Immature natural killer cell (primary cell): ENCODE data around the gene IPO13. TPM values are rescaled to one million over a fixed set of nuclear protein-coding genes. Genes with fewer than 3 reads are reported as not detected.

Experiments
- DNase-seq, 3 donors: peaks; one replicate each; pipeline ENCODE4 v3.0.0; 2022; ENCODE audit warnings: mixed read lengths in 1 of 3
- H3K27ac Mint-ChIP-seq, 6 donors: one replicate each; pipeline ENCODE4 v1.8.0; 2020; ENCODE audit warnings: mixed read lengths in 6 of 6, mild to moderate bottlenecking in 5 of 6, inconsistent platforms in 4 of 6, moderate library complexity in 3 of 6
- H3K27me3 Mint-ChIP-seq, 3 donors: one replicate each; pipeline ENCODE4 v1.8.0; 2020 to 2021; ENCODE audit warnings: low read depth in 3 of 3, mild to moderate bottlenecking in 3 of 3, mixed read lengths in 3 of 3, moderate library complexity in 3 of 3, inconsistent platforms in 1 of 3
- H3K36me3 Mint-ChIP-seq, 3 donors: one replicate each; pipeline ENCODE4 v1.8.0; 2020; ENCODE audit warnings: mixed read lengths in 3 of 3, inconsistent platforms in 2 of 3, mild to moderate bottlenecking in 2 of 3
- H3K4me1 Mint-ChIP-seq, 2 donors: one replicate each; pipeline ENCODE4 v1.8.0; 2020; ENCODE audit warnings: inconsistent platforms in 2 of 2, mild to moderate bottlenecking in 2 of 2, mixed read lengths in 2 of 2, moderate library complexity in 1 of 2
- H3K4me3 Mint-ChIP-seq, 5 donors: one replicate each; pipeline ENCODE4 v1.8.0; 2020; ENCODE audit warnings: mild to moderate bottlenecking in 5 of 5, mixed read lengths in 5 of 5, inconsistent platforms in 3 of 5, moderate library complexity in 3 of 5
- H3K9me3 Mint-ChIP-seq, 6 donors: one replicate each; pipeline ENCODE4 v1.8.0; 2020; ENCODE audit warnings: mild to moderate bottlenecking in 6 of 6, mixed read lengths in 6 of 6, inconsistent platforms in 4 of 6, moderate library complexity in 3 of 6
- polyA plus RNA-seq, 3 donors: library from polyadenylated mRNA; unstranded; fragments of 300-500 nt; fragmentation: Illumina TruSeq; gene quantifications; one replicate each; pipeline ENCODE4 v1.2.3, GENCODE V29; 2021

IPO13 gene
- polyA plus RNA-seq, 3 donors from 2014 or later = 9.8 to 18.6 (median 10.3) TPM

DNA sequence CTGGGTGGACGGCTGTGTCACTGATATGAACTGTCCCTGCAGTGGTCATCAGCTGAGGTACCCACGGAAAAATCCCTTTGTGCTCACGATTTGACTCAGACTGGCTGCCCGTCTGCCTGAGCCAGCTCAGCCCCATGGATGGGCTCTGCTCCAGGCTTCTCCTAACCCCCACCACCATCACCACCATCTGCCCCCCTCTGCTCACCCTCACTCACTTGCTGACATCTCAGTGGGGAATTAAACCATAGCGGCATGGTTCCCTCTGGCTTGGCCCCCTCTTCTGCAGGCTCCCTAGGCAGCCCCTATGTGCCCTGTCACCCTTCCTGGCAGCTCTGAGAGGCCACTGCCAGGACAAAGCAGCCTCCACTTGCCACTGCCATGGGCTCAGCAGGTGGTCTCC is 67.2 kb downstream of the IPO13 start:
- Mint-ChIP-seq H3K9me3 (no peaks in the 10 kb centered on the region), H3K4me1 (no peaks in the 10 kb centered on the region), H3K27me3 (peaks cover 0 to 2% (median 1%) of the 10 kb centered on the region in 3 donors), H3K27ac (no peak overlapping the region), H3K4me3 (no peak overlapping the region), H3K36me3 (no peaks in the 10 kb centered on the region)
- DNase-seq = no peak

DNA sequence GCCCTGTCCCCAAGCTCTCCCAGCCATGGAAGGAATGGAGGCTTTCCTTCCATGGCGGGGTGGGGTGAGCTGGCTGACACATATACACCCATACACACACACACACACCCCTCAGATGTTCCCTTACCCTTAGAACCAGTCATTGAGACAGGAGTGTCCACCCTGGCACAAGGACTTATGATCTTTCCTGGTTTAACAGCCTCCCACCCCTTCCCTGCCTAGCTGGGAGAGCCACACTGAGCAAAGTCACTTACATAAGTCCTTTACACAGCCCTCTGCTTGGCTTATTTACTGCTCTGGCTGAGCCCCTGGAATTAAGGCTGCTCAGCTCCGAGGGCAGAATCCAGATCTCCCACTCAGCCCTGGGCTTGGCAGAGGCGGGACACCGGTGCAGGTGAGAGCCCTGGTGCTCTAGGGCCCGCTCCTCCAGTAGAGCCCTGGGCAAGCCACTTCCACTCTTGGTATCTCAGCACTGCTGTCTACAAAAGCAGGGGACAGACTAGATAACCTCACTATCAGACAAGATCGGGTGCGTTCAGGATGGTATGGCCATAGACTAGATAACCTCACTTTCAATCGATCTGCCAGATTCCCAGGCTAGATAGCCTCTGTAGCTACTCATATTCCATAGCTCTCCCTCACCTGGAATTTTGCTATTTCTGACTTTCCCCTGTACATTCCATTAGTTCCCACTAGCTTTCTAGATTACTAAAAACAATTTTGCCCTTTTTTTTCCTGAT is 67.8 kb downstream of the IPO13 start:
- Mint-ChIP-seq H3K36me3 (no peaks in the 10 kb centered on the region), H3K4me1 (no peaks in the 10 kb centered on the region), H3K4me3 (no peak overlapping the region), H3K27me3 (peaks cover 0 to 2% (median 1%) of the 10 kb centered on the region in 3 donors), H3K27ac (peak overlapping the region in 1 of 6 donors; percentile 47), H3K9me3 (no peaks in the 10 kb centered on the region)
- no peak for DNase-seq

GRCh38 chr1:44015206-44015605 is 68.5 kb downstream of the IPO13 start:
- DNase-seq = no peak

DNA sequence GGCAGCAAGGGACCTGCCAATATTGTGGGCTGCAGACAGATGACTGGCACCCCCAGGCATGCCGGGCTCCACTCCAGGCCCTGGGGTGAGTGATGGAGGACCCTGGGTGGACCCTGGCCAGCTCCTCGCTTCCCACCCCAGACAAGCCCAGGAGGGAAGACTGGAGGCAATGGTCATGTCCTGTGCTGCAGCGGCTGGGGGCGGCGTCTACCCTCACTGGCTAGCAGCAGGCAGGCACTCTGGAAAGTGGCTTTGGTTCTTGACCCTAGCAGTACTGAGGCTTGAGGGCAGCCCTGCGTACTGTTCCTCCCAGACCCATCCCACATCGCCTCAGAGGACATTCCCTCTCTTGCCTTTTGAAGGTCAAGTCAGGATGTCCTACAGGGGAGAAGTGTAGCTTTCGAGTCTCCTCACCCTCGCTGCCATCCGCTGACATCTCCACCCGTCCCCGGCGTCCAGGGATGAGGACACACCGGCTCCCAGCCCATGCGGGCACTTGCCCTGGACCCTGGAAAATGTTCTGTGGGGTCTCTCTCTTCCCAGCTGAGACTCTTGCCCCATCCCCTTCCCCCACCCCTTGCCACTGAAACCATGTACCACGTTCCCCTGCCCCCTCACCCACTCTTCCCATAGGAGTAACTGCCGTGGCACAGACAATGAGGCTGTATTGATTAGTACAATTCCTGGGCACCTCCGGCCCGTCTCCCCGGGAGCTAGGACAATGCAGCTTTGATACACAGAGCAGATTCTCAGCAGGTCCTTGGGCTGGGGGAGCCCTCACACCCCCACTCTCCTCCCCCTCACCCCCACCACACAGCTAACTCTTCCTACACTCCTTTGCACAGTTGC is 69.5 kb downstream of the IPO13 start:
- H3K27me3 Mint-ChIP-seq = no peaks in the 10 kb centered on the region
- no peak for DNase-seq
- H3K9me3 Mint-ChIP-seq = no peaks in the 10 kb centered on the region
- H3K4me1 Mint-ChIP-seq = no peaks in the 10 kb centered on the region
- H3K4me3 Mint-ChIP-seq = no peak overlapping the region
- no peak overlapping the region for H3K27ac Mint-ChIP-seq
- H3K36me3 Mint-ChIP-seq = no peaks in the 10 kb centered on the region

More at GRCh38 chr1:44015206-44015605, 68.5 kb downstream of the IPO13 start:
- Mint-ChIP-seq H3K27me3 (no peaks in the 10 kb centered on the region), H3K27ac (no peak overlapping the region), H3K9me3 (no peaks in the 10 kb centered on the region), H3K36me3 (no peaks in the 10 kb centered on the region), H3K4me1 (no peaks in the 10 kb centered on the region), H3K4me3 (no peak overlapping the region)

GRCh38 chr1:44016890-44017400 is 70.2 kb downstream of the IPO13 start:
- H3K4me3 Mint-ChIP-seq = no peak overlapping the region
- no peak for DNase-seq
- no peaks in the 10 kb centered on the region for H3K9me3 Mint-ChIP-seq
- H3K4me1 Mint-ChIP-seq = no peaks in the 10 kb centered on the region
- no peaks in the 10 kb centered on the region for H3K36me3 Mint-ChIP-seq
- no peaks in the 10 kb centered on the region for H3K27me3 Mint-ChIP-seq
- no peak overlapping the region for H3K27ac Mint-ChIP-seq

Other genes with a start within 250 kb of the IPO13 start
- 1 to 10 TPM in 2 of 3 donors, under 1 TPM in 1; 0.08 to 8.1 (median 3.8) TPM for gene ST3GAL3, start 239.4 kb upstream of the IPO13 start, polyA plus RNA-seq
- not detected for gene ARTN, start 13.1 kb upstream of the IPO13 start, polyA plus RNA-seq
- 10 to 100 TPM; 20.0 to 29.0 (median 21.4) TPM for gene DPH2, start 23.1 kb downstream of the IPO13 start, polyA plus RNA-seq
- 100 to 1,000 TPM; 227 to 425 (median 395) TPM for gene ATP6V0B, start 28.0 kb downstream of the IPO13 start, polyA plus RNA-seq
- 1 to 10 TPM in 1 of 3 donors, under 1 TPM in 2; 0.48 to 1.6 (median 0.59) TPM for gene B4GALT2, start 32.3 kb downstream of the IPO13 start, polyA plus RNA-seq
- gene CCDC24, start 44.6 kb downstream of the IPO13 start, polyA plus RNA-seq = 1 to 10 TPM in 2 of 3 donors, not detected in 1; 1.4 to 4.1 TPM
- gene SLC6A9, start 84.5 kb downstream of the IPO13 start, polyA plus RNA-seq = not detected
- not detected for gene KLF17, start 171.9 kb downstream of the IPO13 start, polyA plus RNA-seq
- not detected for gene KLF18, start 194.7 kb downstream of the IPO13 start, polyA plus RNA-seq